GM21423 (cell line): ENCODE data around the gene HTRA3.

Experiments used
- ATAC-seq: cut with Tn5 transposase; IDR thresholded peaks from one replicate; pipeline ENCODE4 v1.9.1; 2021; ENCODE audit warnings: mild to moderate bottlenecking, moderate library complexity; ENCODE audit not compliant: unreplicated experiment

The HTRA3 gene

DNA sequence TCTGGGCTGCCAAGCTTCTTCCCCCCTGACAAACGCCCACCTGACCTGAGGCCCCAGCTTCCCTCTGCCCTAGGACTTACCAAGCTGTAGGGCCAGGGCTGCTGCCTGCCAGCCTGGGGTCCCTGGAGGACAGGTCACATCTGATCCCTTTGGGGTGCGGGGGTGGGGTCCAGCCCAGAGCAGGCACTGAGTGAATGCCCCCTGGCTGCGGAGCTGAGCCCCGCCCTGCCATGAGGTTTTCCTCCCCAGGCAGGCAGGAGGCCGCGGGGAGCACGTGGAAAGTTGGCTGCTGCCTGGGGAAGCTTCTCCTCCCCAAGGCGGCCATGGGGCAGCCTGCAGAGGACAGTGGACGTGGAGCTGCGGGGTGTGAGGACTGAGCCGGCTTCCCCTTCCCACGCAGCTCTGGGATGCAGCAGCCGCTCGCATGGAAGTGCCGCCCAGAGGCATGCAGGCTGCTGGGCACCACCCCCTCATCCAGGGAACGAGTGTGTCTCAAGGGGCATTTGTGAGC, 37.0 kb downstream of the HTRA3 start:
- no peak for ATAC-seq

DNA sequence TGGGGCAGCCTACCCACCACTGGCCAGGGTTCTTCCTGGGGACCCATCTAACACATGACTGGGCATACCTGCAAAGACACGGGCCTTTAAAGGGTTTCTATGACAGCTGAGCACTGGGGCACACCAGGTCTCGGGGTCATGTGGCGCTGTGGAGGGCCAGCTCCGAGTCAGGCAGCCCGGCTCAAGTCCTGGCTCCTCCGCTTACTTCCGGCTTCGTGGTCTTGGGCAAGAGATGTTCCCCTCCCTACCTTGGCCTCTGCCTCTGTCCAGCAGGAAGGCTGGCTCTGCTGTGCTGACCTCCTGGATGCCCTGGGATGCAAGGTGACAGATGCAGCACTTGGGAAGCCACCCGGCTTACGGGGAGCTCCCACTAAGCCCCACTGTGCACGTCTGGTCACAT, 37.6 kb downstream of the HTRA3 start:
- no peak for ATAC-seq

DNA sequence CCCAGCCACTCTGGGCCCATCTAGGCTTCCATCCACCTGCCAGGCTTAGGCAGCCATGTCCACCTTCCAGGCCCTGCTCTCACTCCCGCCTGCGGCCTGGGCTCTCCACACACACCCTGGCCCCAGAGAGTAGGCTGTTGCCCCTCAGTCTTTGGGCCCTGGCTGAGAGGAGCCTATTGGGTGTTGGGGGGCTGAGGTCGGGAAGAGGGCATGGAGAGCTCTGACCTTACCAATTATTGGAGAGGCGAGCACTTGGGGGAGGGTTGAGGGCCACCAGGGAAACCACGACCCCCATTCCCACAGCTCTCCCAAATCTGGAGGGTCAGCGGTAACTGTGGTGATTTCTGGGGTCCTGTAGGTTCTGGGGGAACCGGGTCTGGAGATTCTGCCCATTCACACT, 38.2 kb downstream of the HTRA3 start:
- no peak for ATAC-seq

DNA sequence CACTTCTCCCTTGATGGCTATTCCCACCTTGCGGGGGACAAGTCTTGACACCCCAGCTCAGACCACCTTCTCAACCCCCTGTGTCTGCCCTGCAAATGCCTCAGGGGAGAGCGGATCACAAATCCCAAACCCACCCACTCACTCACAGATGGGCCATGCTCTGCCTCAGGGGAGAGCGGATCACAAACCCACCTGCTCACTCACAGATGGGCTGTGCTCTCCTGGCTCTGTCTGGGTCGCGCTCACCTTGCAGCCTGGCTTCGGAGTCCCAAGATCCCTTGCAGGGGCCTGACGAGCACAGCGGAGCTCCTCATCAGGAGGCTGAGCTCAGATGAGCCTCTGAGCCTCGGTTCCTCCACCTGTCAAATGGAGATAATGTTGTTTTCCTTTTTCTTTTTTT, 38.6 kb downstream of the HTRA3 start:
- no peak for ATAC-seq

DNA sequence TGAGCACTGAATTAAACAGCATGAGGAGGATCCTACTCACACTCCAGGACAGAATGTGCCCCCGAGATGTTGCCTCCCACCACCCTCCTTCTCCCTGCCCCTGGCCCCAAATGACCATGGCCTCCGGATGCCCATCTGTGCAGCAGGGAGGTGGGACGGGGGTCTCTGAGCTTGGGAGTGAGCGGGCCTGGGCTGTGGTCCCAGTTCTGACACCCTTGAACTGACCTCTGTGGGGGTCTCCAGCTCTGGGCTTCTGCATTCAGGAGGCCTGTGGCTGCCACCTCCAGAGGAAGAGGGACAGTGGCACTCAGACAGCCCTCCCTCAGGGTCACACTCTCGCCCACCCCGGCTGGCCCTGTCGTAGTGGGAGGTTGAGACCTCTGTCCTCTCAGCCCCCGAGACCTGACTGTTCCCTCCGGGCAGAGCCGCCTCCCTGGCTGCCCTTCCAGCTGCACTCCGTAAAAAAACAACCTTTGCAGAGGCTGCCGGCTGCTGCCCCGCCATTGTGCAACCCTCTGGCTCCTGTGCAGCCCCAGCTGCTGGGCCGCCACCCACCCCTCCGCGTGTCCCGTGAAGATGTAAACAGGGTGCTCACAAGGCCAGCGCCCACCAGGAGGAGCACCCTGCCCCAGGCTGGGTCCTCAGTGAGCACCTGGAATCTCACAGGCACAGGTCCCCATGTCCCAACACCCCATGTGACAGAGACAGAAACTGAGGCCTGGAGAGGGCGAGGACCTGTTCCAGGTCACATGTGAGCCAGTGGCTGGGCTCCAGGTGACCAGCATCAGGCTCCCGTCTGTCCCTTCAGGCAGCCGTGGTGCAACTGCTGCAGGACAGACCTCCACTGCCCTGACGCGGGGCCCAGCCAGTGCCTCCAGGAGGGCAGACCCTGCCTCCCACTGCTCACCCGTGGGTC, 39.6 kb downstream of the HTRA3 start:
- no peak for ATAC-seq

DNA sequence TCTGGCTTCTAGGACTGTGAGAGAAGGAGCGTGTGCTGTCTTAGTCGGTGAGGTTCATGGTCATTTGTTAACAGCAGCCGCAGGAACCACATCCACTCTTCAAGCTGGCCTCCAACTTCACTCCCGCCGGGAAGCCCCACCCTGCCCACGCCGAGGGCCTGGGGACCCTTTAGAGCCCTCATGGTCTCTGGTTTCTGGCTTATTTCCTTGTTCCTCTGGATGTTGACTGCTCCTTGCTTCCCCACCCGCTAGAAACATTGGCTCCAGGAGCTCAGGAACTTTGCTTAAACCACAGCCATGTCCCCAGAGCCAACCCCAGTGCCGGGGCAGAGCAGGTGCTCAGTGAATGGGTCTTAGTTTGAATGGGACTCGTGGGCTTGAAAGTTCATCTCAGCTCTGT, 40.8 kb downstream of the HTRA3 start:
- ATAC-seq: no peak

DNA sequence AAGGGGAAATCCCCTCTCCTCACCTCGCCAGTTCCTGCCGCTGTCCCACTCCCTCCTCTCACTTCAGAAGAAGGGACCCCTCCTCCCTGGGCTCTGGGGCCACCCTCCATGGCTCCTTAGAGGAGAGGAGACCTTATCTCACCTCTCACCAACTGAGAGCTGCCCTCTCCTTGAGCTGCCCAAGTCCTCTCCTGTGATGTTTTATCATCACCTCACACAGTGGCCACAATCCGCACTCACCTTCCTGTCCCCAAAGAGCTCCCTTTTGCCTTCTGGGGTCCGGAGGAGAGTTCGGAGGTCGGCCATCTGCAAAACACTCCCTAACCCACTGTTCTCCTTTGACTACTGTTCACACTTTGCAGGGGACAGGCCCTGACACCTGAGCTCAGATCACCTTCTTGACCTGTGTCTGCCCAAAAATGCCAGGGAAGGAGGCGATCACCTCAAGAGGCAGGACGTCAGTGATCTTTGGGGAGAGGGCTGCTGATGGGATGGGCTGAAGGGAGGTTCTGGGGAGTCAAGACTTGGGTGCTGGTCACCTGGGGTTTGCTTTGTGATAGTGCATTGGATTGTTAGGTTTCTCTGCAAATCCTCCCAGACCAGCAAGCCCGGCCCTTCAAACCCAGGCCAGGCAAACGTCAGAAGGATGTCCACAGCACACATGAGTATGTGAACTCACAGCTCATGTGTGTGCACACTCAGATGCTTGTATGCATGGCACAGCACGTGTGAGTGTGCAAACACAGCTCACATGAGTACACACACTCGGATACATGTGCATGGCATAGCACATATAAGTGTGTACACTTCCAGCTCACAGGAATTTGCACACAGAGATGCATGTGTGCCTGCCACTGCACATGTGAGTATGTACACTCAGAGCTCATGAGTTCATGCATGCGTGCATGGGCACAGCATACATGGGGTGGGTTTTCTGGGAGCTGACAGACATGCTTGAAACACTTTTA, 41.8 kb downstream of the HTRA3 start:
- ATAC-seq: no peak

DNA sequence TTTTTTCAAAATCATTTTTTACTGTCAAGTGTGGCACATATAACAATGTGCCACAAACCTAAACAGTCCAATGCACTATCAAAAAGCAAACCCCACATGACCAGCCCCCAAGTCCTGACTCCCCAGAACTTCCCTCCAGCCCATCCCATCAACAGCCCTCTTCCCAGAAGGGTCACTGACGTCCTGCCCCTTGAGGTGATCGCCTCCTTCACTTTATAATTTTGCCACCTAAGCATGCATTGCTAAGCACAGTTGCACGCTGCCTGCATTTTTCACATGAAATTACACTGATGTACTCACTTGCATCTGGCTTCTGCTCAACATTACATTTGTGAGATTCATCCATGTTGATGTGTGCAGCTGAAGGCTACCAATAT, 42.5 kb downstream of the HTRA3 start:
- no peak for ATAC-seq

DNA sequence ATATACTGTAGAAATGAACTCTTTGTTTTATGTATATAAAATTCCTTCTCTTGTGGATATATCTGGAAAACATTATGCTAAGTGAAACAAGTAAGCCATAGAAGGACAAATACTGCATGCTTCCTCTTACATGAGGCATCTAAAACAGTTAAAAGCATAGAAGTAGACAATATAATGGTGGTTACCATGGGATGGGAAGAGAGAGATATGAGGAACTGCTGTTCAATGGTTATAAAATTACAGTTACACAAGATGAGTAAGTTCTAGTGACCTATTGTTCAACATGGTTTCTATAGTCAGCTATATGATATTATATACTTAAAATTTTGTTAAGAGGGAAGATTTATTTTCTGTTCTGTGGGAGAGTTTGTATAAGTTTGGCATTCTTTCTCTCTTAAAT, 43.4 kb downstream of the HTRA3 start:
- ATAC-seq: no peak

DNA sequence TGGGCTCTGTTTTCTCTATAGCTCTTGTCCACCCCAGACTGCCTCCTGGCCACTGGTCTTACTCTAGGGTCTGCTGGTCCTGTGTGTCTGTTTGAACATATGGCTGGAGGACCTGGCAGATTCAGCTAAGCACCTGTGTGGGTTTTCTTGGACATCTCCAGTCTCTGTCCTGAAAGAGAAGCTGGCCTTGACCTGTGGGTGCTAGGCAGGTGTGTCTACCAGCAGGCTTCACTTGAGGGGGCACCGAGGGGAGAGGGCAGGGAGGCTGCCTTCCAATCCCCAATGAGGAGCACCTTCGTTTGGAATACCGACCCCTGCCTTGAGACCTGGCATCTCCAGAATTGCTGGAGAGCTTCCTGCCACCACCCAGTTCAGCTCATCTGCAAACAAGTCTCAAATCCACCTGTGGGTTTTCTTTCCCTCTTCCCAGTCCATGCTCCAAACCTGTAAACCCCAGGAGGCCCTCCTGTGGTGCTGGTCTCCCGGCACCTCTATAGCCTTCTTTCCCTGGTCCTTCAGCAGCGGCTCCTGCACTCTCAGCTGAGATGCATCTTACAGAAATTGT, 45.2 kb downstream of the HTRA3 start:
- no peak for ATAC-seq

DNA sequence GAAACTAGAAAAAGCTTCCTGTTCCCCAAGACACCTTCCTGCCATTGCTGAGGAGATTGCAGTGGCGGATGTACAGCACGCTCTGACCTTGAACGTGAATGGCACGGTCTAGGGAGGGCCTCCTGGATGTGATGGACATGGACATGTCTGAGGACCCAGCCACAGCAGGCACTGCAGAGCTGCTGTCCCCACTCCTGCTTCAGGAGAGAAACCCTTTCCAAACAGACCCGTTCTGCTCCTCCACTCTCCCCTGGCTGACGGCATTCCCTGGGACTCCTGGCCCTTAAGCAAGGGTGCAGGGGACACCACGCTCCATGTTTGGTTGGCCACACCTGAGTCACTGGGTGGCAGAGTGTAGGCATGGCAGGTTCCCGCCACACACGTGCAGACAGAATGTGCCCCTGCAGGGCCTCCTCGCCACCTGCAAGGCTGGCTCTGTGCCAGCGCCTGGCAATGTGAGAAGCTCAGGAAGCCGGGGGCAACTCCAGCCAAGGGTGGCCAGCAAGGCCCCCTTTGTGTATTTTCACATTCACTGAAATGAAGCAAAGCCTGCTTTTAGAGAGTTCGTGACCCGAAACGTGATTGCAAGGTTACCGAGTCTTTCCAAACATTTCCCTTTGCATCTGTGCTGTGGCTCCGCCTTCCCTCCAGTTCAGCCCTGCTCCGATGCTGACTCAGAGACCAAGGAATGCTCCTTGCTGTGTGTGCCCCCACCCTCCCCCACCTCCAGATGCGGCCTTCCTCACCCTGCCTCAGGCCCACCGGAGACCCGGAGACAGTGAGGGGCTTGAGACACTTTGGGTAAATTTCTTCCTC, 46.1 kb downstream of the HTRA3 start:
- ATAC-seq: no peak

DNA sequence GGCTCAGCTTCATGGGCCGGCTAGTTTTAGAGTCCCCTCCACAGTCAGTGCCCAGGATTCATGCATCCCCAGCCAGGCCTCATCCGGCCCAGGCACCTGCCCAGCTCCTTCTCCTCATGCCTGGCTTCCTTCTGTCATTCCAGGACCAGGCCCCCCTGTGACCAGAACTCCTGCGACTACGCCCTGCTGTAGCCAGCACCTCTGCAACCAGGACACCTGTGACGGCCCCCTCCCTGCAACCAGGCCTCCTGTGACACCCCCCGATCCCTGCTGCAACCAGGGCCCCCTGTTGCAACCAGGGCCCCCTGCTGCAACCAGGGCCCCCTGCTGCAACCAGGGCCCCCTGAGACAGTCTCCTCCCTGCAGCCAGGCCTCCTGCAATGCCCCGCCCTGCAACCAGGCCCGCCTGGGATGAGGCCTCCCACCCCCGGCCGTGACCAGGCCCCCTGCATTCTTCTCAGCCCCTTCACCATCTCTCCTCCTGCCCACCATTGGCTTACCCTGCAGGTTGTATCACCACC, 46.8 kb downstream of the HTRA3 start:
- ATAC-seq: no peak

DNA sequence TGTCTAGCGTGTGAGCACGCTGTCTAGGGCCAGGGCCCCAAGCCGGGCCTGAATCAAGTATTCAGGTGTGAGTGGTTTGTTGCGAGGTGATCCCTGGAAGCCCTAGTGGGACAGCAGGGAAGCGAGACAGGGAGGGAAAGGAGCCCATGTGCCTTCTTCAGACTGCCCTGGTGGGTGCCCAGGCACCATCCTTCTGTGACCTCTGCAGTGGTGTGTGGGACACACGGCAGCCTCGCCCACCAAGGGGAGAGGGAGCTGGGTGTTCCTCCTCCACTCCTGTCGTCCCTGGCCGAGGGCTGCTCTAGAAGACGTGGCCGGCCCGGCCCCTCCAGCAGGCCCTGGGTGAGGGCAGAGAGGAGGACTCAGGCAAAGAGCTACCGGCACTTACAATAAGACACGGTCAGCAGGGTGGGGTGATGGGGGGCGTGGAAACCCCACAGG, 47.4 kb downstream of the HTRA3 start:
- no peak for ATAC-seq

DNA sequence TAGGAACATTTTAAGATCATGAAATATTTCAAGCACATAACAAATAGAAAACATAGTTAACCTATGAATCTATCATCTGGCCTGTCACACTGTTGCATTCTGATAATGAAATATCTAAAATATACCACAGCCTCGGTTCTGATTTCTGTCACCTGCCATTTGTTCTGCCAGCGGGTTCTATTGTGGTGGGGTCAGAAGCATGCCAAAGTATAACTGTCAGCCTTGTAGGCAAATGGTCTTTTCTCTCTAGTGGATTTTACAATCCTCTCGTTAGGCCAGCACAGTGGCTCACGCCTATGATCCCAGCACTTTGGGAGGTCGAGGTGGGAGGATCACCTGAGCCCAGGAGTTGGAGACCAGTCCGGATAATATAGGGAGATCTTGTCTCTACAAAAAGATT, 47.9 kb downstream of the HTRA3 start:
- ATAC-seq: no peak

DNA sequence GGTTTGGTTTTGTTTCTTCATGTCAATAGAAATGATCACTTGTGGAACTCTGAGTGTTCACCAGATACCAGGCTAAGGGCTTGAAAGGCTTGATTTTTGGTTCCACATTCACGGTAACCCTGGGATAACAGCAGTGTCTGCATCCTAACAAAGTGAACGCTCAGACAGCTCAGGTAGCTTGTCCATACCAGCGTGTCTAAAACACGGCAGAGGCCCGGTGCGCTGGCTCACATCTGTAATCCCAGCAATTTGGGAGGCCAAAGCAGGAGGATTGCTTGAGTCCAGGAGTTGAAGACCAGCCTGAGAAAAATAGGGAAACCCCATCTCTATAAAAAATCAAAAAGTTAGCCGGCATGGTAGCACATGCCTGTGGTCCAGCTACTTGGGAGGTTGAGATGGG, 49.0 kb downstream of the HTRA3 start:
- ATAC-seq: no peak

DNA sequence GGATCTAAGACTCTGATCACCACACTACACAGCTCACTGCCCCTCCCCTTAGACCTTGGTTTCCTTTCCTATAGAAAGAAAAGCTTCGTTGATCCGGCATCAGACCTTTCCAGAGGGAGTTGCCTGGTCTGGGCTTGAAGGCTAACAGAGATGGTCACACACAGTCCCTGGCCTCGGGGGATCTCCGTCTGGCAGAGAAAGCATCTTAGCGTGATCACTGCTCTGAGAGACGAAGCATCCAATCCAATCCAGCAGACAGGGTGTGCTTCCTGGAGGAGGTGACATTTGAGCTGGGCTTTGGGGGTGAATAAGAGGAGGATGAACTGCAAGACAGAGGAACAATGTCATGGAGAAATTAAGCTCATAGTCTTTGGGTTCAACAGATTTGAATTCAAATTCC, 49.5 kb downstream of the HTRA3 start:
- ATAC-seq: no peak

DNA sequence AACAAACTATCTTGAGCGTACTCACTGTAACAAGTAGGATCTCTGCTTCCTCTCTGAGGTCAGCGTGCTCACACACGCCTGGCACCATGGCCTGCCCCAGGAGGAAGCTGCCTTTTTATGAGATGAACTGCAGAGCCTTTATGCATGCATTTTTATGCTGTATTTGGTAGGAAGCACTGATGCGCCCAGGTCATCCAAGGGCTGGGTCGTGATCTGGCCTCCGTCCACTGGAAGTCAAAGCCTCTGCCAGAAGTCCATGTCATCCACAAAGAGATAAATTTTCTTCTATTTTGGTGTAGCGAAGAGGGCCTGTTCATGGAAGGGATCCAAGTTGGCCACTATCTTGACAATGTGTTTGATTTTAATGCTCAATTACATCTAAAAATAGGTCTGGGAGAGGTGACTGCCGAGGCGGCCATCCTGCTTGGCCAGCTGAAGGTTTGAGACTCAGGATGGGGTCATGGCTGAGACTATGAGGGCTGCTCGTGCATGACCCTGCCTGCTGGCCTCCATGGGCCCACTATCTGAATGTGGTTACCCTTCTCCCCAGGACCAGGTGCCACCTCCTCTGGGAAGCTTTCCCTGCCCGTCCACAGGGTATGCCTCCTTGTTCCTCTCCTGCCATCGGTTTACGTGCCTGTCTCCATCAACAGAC, 50.3 kb downstream of the HTRA3 start:
- ATAC-seq: no peak

DNA sequence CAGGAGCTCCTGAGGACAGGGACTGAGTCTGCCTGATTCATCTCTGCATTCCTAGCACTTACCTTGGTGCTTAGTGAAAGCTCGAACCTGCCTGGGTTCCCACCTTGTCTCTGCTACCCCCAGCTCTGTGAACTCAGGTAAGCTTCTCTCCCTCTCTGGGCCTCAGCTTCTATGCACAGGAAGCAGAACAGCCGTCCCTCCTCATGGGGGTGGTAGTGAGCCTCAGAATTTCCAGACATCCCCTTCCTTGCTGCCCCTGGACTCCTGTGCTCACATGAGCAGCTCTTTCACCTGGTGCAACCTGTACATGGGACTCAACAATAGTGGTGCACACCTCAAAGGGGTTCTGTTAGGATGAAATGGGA, 50.8 kb downstream of the HTRA3 start:
- ATAC-seq: no peak

DNA sequence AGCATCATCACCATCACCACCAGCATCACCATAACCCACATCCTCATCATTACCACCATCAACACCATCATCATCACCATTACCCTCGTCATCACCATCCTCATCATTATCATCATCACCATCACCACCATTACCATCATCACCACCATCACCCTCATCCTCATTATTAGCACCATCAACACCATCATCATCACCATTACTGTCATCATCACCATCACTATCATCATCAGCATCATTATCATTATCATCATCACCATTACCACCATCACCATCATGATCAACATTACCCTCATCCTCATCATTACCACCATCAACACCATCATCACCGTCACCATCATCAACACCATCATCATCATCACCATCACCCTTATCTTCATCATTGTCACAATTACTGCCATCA, 51.7 kb downstream of the HTRA3 start:
- ATAC-seq: no peak

DNA sequence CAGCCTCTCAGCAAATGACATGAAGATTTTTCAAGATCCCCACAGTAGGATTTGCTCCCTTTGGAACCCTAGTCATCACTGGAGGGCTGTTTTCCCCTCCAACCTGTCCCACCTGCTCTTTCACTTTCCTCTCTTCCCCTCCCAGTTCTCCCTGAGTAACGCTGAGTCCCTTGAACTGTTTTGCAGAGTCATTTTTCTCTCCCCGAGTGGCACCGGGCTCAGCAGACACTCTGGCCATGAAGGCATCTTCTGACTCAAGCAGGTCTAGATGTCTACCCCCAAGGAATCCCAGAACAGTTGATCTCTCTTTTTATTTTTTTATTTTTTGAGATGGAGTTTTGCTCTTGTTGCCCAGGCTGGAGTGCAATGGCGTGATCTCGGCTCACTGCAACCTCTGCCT, 52.2 kb downstream of the HTRA3 start:
- no peak for ATAC-seq
